H1 (cell line): ENCODE results near the gene FOXP4. TPM values are rescaled to one million over a fixed set of nuclear protein-coding genes. Genes with fewer than 3 reads are reported as not detected.

Experiments
- CTCF ChIA-PET: fragments of 300-600 bp; sonication (Branson Sonifier 250); formaldehyde crosslinking; loops from one replicate; lab custom pipeline; 2021; ENCODE audit not compliant: partially characterized antibody; lab: Charles Lee
- POLR2A ChIA-PET: fragments of 300-600 bp; sonication (Branson Sonifier 250); formaldehyde crosslinking; loops from one replicate; lab custom pipeline; 2021; ENCODE audit warnings: inconsistent platforms; ENCODE audit not compliant: partially characterized antibody; lab: Charles Lee
- DNase-seq, 2 experiments: peaks; one replicate each; pipeline versions ENCODE4 v3.0.0 to v3.0.0-alpha.2; 2010 to 2022; ENCODE audit warnings: low spot score in 2 of 2, low read depth in 1 of 2, mixed read lengths in 1 of 2
- FAIRE-seq: peaks from 2 replicates; lab custom pipeline; 2011; peaks lifted over from hg19 to GRCh38; lab: Jason Lieb, UNC
- H2AFZ ChIP-seq: 2 replicates; pipeline ENCODE4 v1.8.1; 2012; ENCODE audit warnings: low read length, inconsistent platforms
- H2AK5ac ChIP-seq: 2 replicates; pipeline ENCODE4 v1.6.1; 2013; ENCODE audit warnings: low read depth, low read length
- H2BK120ac ChIP-seq: replicated peaks from 2 replicates; pipeline ENCODE3; 2013; ENCODE audit warnings: low read depth, low read length, inconsistent platforms
- H2BK12ac ChIP-seq: 2 replicates; pipeline ENCODE4 v1.6.1; 2013; ENCODE audit warnings: low read depth, low read length
- H2BK15ac ChIP-seq: 2 replicates; pipeline ENCODE4 v1.6.1; 2013; ENCODE audit warnings: low read length
- H2BK20ac ChIP-seq: 2 replicates; pipeline ENCODE4 v1.6.1; 2013; ENCODE audit warnings: low read length
- H2BK5ac ChIP-seq: 2 replicates; pipeline ENCODE4 v1.6.1; 2013; ENCODE audit warnings: low read depth, low read length
- H3K14ac ChIP-seq: 2 replicates; pipeline ENCODE4 v1.6.1; 2013; ENCODE audit warnings: inconsistent platforms; ENCODE audit not compliant: insufficient read length
- H3K18ac ChIP-seq: 2 replicates; pipeline ENCODE4 v1.6.1; 2013; ENCODE audit warnings: low read length; ENCODE audit errors: extremely low read depth
- H3K23ac ChIP-seq: 2 replicates; pipeline ENCODE4 v1.6.1; 2013; ENCODE audit warnings: inconsistent platforms; ENCODE audit not compliant: insufficient read length
- H3K23me2 ChIP-seq: 2 replicates; pipeline ENCODE4 v1.6.1; 2013; ENCODE audit warnings: low read depth, low read length
- H3K27ac ChIP-seq: 2 replicates; pipeline ENCODE4 v1.6.1; 2011; ENCODE audit warnings: low read depth, low read length, inconsistent platforms
- H3K27me3 ChIP-seq, 4 experiments: replicated peaks in 1 of 4; 1 replicate in 1 of 4; 2 replicates in 3 of 4; pipeline versions ENCODE4 v1.6.1 to v1.8.1; 2011 to 2013; ENCODE audit warnings: low read length in 3 of 4, mild to moderate bottlenecking in 3 of 4, inconsistent platforms in 2 of 4, mixed read lengths in 2 of 4, moderate library complexity in 1 of 4; ENCODE audit not compliant: control insufficient read depth in 3 of 4, insufficient read depth in 3 of 4; ENCODE audit errors: extremely low read depth in 1 of 4
- H3K36me3 ChIP-seq, 4 experiments: 2 replicates each; pipeline versions ENCODE4 v1.6.1 to v1.8.1; 2011 to 2013; ENCODE audit warnings: mild to moderate bottlenecking in 4 of 4, low read length in 3 of 4, moderate library complexity in 2 of 4, control low read depth in 1 of 4, inconsistent platforms in 1 of 4; ENCODE audit not compliant: insufficient read depth in 4 of 4, control insufficient read depth in 2 of 4
- H3K4ac ChIP-seq: replicated peaks from 2 replicates; pipeline ENCODE3; 2013; ENCODE audit warnings: low read length, low read depth, mixed read lengths, inconsistent platforms; ENCODE audit not compliant: insufficient read length
- H3K4me1 ChIP-seq, 4 experiments: replicated peaks in 1 of 4; 1 replicate in 1 of 4; 2 replicates in 3 of 4; pipeline versions ENCODE4 v1.6.1 to v1.8.1; 2011 to 2013; ENCODE audit warnings: low read length in 3 of 4, inconsistent platforms in 2 of 4, mixed read lengths in 1 of 4; ENCODE audit not compliant: insufficient read depth in 4 of 4, control insufficient read depth in 3 of 4
- H3K4me2 ChIP-seq, 2 experiments: 2 replicates each; pipeline versions ENCODE4 v1.6.1 to v1.8.1; 2011 to 2013; ENCODE audit warnings: low read depth in 2 of 2, low read length in 2 of 2, control low read depth in 1 of 2, inconsistent platforms in 1 of 2, mild to moderate bottlenecking in 1 of 2; ENCODE audit not compliant: insufficient read depth in 1 of 2
- H3K4me3 ChIP-seq, 4 experiments: fragments of 200-600, 300-600 bp in 1 of 4; sonication (generic), shearing (Covaris generic), sonication (Bioruptor Twin) in 1 of 4; 2 replicates each; pipeline versions ENCODE4 v1.5.1 to v1.8.1; 2011 to 2016; ENCODE audit warnings: low read length in 4 of 4, low read depth in 3 of 4, control low read depth in 2 of 4, inconsistent platforms in 2 of 4, mild to moderate bottlenecking in 2 of 4, mixed read lengths in 1 of 4, moderate library complexity in 1 of 4; ENCODE audit not compliant: insufficient read depth in 2 of 4; ENCODE audit errors: extremely low read depth in 1 of 4
- H3K56ac ChIP-seq: replicated peaks from 2 replicates; pipeline ENCODE3; 2013; ENCODE audit warnings: low read depth, mild to moderate bottlenecking, mixed read lengths, low read length, inconsistent platforms; ENCODE audit not compliant: insufficient read length
- H3K79me1 ChIP-seq: 2 replicates; pipeline ENCODE4 v1.6.1; 2013; ENCODE audit warnings: low read depth, low read length, control low read depth
- H3K79me2 ChIP-seq, 2 experiments: 2 replicates each; pipeline versions ENCODE4 v1.6.1 to v1.8.1; 2012 to 2013; ENCODE audit warnings: low read length in 2 of 2, mild to moderate bottlenecking in 2 of 2, inconsistent platforms in 1 of 2; ENCODE audit not compliant: insufficient read depth in 2 of 2, control insufficient read depth in 1 of 2
- H3K9ac ChIP-seq, 4 experiments: replicated peaks in 1 of 4; 1 replicate in 1 of 4; 2 replicates in 3 of 4; pipeline versions ENCODE4 v1.6.1 to v1.8.1; 2011 to 2013; ENCODE audit warnings: low read depth in 3 of 4, low read length in 3 of 4, control low read depth in 2 of 4, mild to moderate bottlenecking in 2 of 4, moderate library complexity in 2 of 4, inconsistent platforms in 1 of 4; ENCODE audit errors: extremely low read depth in 1 of 4
- H3K9me3 ChIP-seq, 2 experiments: 2 replicates each; pipeline versions ENCODE4 v1.6.1 to v1.8.1; 2012 to 2013; ENCODE audit warnings: mild to moderate bottlenecking in 2 of 2, moderate library complexity in 2 of 2, control low read depth in 1 of 2, inconsistent platforms in 1 of 2, low read depth in 1 of 2, low read length in 1 of 2, mixed read lengths in 1 of 2; ENCODE audit not compliant: insufficient read depth in 2 of 2
- H4K20me1 ChIP-seq, 2 experiments: replicated peaks in 1 of 2; 2 replicates each; pipeline versions ENCODE3 to v1.8.1; 2011 to 2013; ENCODE audit warnings: inconsistent platforms in 2 of 2, low read length in 2 of 2, mild to moderate bottlenecking in 1 of 2; ENCODE audit not compliant: insufficient read depth in 2 of 2, control insufficient read depth in 1 of 2
- H4K5ac ChIP-seq: 2 replicates; pipeline ENCODE4 v1.6.1; 2013; ENCODE audit warnings: low read length, low read depth, mixed read lengths, inconsistent platforms; ENCODE audit not compliant: insufficient read length
- H4K8ac ChIP-seq: 2 replicates; pipeline ENCODE4 v1.8.0; 2013; ENCODE audit warnings: mild to moderate bottlenecking, moderate library complexity, low read length, inconsistent platforms; ENCODE audit not compliant: insufficient read depth; ENCODE audit errors: extremely low read depth
- H4K91ac ChIP-seq: replicated peaks from 2 replicates; pipeline ENCODE3; 2013; ENCODE audit warnings: low read length, mixed read lengths, inconsistent platforms; ENCODE audit not compliant: insufficient read length
- BCL11A ChIP-seq, 2 experiments: IDR thresholded peaks; one replicate each; pipeline ENCODE4 v1.6.1; 2011; ENCODE audit warnings: low read depth in 2 of 2, low read length in 2 of 2, mild to moderate bottlenecking in 2 of 2
- CHD2 ChIP-seq: IDR thresholded peaks from 2 replicates; pipeline ENCODE4 v1.6.1; 2012; ENCODE audit warnings: low read length, improper control_type of control experiment
- polyA plus RNA-seq, 7 experiments: library from polyadenylated mRNA; depleted of rRNA in 3 of 7; stranded (reverse) in 5 of 7; unstranded in 2 of 7; fragments of >200 nt in 5 of 7; fragments of 200-250 nt in 2 of 7; gene quantifications; 1 replicate in 5 of 7; 2 replicates in 1 of 7; 4 replicates in 1 of 7; pipeline versions ENCODE4 v1.2.1 to v1.2.3, GENCODE V29; 2011 to 2013; ENCODE audit warnings: missing spikeins in 2 of 7, mixed read lengths in 2 of 7
- total RNA-seq: library from RNA; stranded (reverse); fragmentation: NEBNext Ultra II Directional; extraction: Animal tissue kit (Norgen Biotek cat#: 25700); gene quantifications from 2 replicates; pipeline ENCODE4 v1.2.1, GENCODE V29; 2021

The FOXP4 gene
- total and polyA plus RNA-seq, 2 of the 8 experiments (the other 6 are each of a cell fraction or from before 2014, with no cell fraction given), result 4.8 to 13.3 TPM

DNA sequence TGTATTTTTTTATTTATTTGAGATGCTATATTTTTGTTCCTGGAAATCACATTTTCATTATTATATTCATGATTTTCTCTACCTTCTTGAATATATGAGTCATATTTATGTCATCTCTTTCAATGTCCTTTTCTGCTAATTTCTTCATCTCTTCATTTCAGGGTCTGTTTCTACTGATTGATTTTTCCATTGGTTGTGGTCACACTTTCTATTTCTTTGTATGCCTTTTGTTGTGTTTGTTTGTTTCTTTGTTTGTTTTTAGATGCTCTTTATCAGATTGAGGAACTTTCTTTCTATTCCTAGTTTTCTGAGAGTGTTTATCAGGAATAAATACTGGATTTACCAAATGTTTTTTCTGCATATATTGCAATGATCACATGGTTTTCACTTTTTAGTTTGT lies 75.2 kb downstream of the FOXP4 start:
- Histone ChIP-seq H3K4me3 (no peak overlapping the region), H3K4me1 (no peaks in the 10 kb centered on the region; a peak in 2 of 7 replicates), H3K18ac (no peak overlapping the region), H2BK5ac (no peak overlapping the region), H2BK20ac (no peak overlapping the region), H4K5ac (no peak overlapping the region), H3K4ac (no peak overlapping the region), H3K27me3 (no peaks in the 10 kb centered on the region), H3K79me2 (no peaks in the 10 kb centered on the region), H2BK12ac (no peak overlapping the region), H4K91ac (no peak overlapping the region), H4K20me1 (no peaks in the 10 kb centered on the region), H3K9me3 (peaks cover 0 to 3% of the 10 kb centered on the region in 2 experiments; a peak in 2 of 4 replicates), H2AFZ (no peak overlapping the region), H3K27ac (no peak overlapping the region), H2BK15ac (no peak overlapping the region), H3K36me3 (no peaks in the 10 kb centered on the region), H2AK5ac (no peak overlapping the region), H3K23me2 (no peaks in the 10 kb centered on the region), H3K9ac (no peak overlapping the region), H2BK120ac (no peak overlapping the region), H3K56ac (no peak overlapping the region), H3K23ac (no peak overlapping the region), H3K14ac (no peak overlapping the region), H3K79me1 (no peaks in the 10 kb centered on the region), H3K4me2 (no peak overlapping the region), H4K8ac (no peak overlapping the region)
- DNase-seq, result no peak
- TF ChIP-seq BCL11A (IDR thresholded peaks at IDR 0.05; ENCODE audit: low read depth in 2 of 2, low read length in 2 of 2) (no peak), CHD2 (no peak)
- ChIA-PET POLR2A (no interaction called here), CTCF (interaction anchor here (1.1 to 2.8 kb wide), 3 partner anchors 13 to 63 kb away, joined by 3 to 12 read pairs (median 5); no protein-coding TSS in a partner anchor)
- no peak for FAIRE-seq
